Measurements from ENCODE around the gene NFIB.
A peak's percentile ranks its signal among the peaks of the same experiment; 100 is the strongest.

The NFIB gene

DNA sequence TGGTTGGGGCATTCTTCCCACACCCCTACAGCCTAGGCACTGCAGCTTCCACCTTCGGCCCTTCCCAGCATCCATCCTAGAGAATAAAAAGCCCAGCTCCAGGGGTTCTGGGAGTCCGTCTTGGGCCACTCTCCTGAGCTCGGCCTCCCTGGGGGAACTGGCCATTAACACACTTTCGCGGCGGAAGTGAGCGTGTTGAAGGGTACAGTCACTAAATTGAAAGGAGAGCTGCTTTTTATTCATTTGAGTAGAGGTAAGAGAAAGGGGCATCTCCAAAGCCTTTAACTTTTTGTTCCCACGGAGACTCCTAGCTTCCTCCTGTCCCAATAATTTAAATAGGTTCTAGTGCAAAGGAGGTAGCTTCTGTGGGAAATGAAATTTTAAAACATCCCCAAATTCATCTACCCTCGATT lies 31.0 kb upstream of the NFIB start:
- no peak for DNase-seq (ENCODE audit: low spot score)

DNA sequence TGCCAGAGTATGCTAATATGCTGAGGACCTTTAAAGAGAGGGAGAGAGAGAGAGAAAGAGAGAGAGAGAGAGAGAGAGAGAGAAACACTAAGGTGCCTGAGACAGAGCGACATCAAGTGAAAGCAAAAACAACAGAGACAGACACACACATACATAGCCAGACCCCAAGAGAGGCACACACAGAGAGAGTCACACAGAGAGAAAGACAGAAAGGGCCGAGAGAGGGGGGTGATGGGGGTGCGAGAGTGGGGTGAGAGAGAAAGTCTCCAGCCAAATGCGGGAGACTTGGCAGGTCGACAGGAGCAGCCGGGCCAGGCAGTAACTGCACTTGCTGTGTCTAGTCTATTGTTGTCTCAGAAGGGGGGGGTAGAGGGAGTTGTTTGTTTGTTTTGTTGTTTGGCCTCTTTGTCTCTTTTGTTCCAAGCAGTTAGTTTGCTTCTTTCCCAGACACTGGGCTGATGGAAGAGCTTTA lies 30.1 kb upstream of the NFIB start:
- no peak for DNase-seq (ENCODE audit: low spot score)

DNA sequence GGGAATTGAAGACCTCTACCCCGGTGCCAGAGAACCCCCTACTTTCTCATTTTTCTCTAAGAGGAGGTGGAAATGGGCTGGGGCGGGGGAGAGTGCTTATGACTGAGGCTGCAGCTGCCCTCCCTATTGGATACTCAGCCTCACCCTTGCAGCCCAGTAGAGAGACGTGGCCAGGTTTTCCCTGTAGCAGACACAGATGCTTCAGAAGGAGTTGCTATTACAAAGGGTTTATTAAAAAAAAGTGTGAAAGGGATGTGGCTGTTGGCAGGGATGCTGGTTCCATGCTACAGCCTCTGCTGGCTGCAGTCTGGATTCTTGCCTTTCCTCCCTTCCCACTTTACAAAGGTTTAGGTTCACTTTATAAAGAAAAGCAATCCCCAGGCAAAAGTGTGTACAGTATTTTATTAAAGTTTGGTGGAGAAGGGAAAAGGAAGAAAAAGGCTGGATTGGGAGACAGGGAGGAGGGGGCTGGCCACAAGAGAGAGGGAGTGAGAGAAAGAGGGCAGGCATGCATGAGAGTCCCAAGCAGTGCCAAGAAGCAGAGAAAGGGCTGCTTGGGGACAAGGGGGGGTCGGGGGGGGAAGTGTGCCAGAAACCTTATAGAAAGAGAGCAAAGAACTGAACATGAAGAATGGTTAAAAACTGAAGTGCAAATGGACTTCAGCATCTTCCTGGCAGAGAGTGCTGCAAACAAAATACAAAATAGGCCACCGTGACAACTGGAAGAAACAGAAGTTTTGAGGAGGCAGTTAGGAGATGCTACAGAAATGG lies 29.5 kb upstream of the NFIB start:
- DNase-seq (ENCODE audit: low spot score): no peak

DNA sequence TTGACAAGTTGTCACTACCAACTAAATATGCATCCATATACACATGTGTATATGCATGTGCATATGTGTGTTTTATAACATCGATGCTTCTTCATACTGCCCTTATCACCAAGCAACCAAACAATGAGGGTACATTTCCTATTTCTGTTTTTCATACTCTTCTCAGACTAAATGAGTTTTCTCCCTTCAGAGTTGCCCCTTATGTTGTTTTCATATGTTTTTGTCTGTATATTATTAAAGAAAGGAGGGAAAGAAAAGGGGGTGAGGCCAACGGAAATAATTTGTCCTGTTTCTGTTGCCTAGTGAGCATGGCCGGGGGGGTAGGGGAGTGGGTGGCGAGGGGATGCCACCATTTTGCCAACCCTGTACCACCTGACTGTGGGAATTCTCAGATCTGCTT lies 28.8 kb upstream of the NFIB start:
- no peak for DNase-seq (ENCODE audit: low spot score)

DNA sequence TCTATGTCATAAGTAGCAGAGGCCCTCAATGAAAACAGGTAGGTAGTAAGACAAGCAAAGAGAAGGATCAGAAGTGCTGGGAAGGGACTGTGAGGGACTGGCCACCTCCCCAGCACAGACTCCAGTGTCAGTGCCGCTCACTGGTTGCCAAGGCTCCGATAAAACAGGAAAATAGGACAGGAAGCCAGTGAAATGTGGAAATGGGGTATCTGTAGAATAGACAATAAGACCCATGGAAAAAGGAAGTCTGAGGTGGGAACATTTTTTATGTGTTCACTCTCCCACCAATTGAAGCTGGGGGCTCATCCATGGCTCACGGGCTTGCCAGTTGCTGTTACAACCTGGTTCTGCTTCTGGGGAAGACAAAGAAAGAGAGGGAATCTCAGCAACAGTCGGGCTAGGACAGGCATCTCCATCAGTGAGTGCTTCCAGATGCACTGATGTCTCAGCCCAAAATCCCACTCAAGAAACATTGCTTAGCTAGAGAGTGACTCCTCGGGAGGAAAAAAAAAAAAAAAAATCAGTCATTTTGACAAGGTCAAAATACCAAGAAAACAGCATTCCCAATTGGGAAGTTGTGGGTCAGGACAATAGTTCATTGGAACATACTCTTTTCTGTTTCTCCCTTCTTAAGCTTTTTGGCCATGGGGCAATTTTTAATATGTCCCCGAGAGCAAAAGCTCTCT lies 27.6 kb upstream of the NFIB start:
- DNase-seq (ENCODE audit: low spot score): no peak

DNA sequence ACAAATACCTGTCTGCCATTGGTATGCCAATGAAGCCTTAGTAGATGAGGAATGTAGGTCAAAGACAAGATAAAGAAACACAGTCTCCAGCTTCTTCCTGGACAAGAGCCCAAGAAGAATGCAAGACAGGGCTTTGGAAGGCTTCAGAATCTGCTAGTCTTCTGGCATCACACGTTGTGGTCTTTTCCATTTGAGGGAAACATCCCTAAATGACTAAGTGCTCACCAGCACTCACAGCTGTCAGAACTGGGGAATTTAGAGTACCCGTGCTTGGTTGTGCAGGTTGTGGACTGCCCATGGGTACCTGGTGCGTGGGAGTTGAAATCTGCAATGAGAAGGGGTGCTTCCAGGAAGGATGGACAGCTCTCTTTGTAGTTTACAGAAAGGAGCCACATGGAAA lies 27.1 kb upstream of the NFIB start:
- no peak for DNase-seq (ENCODE audit: low spot score)

DNA sequence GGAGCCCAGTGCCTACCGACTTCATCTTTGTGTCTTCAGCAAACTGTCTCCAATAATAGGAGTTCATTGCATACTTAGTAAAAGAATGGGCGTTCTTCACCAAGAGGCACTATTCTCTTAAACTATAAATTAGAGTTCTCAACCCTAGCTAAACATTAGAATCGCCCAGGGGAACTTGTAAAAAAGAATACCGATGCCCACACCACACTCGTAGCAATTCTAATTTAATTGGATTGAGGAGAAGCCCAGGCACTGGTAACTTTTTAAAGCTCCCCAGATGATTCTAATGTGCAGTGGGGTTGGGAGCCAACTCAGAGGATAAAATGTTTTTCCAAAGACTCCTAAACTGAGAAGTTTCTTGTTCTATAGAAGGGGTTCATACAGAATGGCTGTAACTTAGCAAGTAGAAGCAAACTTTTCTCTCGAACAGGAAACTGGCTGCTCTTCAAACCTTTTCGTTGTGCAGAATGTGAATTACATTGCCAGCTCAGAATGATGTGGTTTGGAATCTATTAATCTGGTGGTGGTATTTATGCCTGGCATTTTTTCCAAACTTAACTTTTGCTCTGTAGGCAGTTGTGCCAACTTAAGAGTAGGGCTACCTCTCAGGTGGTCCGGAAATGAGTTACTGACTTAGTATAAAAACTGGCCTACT lies 26.4 kb upstream of the NFIB start:
- no peak for DNase-seq (ENCODE audit: low spot score)

DNA sequence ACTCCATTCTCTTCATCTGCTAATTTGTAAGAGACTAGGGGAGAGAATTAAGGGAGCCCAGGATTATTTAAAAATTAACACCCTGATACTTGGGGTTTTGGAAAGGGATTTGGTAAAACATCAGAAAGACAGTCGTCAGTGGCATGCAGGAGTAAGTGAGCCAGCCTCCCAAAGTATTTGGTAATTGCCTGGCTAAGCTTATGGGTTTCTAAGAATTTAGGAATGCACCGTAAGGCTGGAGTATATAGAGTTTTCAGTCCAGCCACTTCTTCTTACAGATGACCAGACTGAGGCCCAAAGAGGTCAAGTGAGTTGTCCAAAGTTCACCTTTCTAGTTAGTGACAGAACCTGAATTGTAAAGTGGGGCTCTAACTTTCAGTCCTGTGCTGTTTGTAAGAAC lies 25.8 kb upstream of the NFIB start:
- no peak for DNase-seq (ENCODE audit: low spot score)

DNA sequence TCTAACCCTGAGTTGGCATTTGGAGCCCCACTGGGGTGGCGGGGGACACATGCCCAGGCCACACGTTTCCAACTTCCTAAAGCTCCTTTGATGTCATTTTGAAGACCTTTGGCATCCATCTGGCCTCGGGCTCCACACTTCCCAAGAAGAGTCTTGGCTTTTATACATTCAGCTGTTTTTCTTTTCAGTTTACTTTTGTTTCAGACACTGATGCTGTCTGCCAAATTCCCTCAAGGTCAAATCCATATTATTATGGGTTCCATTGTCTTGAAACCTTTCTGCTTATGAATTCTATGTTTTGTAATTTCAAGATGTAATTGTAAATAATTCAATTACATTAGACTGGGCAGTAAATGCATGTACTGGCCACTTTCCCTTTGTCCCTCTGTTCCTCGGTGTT lies 23.7 kb upstream of the NFIB start:
- no peak for DNase-seq (ENCODE audit: low spot score)

DNA sequence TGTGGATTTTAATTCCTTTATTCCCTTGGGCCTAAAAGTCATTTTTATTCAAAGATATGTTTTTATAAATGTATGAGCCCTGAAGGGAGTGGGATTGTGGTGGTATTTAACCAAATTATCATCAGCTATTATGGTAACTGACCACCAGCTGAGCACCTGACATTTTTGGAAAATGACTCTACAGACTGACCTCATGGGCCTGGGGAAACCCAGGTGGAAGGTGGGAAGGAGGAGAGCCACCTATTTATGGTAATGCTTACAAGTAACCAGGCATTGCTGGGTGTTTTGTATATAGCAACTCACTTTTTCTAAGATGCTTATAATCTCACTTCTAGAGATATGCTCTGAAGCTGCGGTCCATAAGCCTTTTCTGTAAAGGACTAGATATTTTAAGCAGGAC lies 22.3 kb upstream of the NFIB start:
- no peak for DNase-seq (ENCODE audit: low spot score)

DNA sequence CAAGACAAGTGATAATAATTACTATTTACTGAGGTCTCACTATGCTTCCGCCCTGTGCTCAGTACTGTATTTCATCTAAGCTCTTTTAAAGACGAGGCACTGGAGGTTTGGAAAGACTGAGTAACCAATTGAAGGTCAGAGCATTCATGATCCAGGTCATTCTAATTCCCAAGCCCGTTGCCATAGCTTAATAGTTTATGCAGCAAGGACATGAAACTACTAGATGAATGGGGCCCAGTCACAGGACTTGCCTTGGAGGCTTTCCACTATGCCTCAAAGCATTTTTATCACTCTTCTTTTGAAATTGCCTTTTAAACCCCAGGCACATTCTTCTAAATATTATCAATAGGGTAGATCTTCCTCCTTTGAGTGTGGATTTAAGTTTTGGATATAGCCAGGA lies 17.2 kb upstream of the NFIB start:
- DNase-seq (ENCODE audit: low spot score): no peak

DNA sequence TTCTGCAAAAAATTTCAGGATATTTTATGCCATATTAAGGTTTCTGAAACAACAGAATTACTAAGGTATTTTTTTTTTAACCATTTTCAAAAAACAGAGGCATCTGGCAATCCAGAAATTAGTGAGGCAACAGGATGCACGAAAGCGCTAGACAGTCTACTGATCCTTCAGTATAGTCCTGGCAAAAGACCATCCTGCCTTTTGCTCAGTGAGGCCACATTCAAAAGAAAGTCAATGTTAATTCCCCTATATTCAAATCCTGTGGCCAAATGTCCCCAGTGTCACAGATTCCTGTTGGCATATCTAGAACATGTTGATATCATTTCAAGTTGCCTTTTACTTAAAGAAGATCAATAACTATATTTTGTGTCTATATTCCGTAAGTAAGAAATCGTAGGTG lies 13.1 kb upstream of the NFIB start:
- no peak for DNase-seq (ENCODE audit: low spot score)

DNA sequence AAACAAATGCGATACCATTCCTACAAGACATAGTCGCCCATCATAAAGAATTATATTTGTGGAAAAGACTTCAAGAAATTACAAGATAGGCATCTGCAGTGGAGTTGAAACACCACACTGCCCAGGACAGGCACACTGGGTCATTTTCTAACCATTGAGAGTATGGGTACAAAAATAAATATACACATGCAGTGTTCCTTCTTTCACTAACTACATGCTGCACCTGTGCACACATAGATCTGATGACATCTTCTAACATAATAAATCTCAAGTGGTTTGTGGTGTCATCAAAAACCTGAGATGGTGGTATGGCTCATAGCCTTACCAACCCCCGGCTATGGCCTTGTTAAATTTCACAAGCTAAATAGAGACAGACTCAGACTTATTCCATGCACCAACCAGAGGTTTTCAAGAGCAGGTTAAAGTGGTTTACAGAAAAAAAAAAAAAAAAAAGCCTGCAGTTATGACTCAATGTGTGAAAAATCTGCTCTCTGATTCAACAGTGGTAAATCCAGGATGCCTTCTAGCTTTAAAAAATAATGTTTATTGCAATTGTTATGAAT lies 12.4 kb upstream of the NFIB start:
- peak; percentile 45 for DNase-seq (ENCODE audit: low spot score)

DNA sequence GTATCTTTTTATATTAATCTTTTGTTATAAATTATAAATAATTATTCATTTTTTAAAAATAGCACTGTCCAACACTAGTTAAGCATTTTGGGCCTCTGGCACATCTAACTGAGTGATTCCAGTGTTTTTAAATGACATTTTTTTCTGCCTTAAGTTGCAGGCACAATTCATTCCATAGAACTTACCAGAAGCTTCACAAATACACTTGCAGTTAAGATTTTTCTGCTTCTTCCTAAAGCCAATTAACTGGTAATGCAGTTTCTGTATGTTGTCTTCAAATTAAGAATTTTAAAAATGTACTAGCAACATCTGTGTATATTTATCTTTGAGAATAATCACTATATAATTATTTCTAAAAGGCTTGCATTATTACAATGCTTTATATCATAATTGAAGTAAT lies 11.2 kb upstream of the NFIB start:
- DNase-seq (ENCODE audit: low spot score): no peak

DNA sequence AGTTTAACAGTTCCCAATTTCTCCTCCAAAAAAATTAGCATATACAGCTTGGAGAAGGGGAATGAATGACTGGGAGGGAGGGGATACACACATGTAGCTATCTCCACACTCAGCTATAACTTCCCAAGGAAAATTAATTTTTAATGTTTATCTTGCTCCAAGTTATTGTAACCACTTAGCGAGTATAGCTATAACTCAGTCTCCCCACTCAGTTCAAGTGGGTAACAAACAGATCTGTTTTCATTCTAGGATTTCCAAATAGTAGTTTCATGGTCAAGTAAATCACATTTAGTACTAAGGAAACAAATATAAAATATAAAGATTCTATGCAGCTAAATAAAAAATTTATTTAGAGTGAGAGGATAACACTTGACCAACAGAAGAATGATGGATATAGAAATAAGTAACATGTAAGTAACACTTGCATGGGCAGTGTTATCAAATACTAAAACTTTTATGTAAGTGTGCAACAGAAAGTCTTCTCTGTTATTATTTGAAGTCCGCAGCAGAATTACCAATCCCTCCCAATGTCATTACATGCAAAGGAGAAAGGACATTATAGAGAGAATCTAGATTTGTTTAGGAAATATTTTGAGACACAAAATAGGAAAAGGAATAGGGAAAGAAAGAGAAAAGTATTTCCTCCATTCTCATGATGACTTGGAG lies 10.2 kb upstream of the NFIB start:
- no peak for DNase-seq (ENCODE audit: low spot score)

DNA sequence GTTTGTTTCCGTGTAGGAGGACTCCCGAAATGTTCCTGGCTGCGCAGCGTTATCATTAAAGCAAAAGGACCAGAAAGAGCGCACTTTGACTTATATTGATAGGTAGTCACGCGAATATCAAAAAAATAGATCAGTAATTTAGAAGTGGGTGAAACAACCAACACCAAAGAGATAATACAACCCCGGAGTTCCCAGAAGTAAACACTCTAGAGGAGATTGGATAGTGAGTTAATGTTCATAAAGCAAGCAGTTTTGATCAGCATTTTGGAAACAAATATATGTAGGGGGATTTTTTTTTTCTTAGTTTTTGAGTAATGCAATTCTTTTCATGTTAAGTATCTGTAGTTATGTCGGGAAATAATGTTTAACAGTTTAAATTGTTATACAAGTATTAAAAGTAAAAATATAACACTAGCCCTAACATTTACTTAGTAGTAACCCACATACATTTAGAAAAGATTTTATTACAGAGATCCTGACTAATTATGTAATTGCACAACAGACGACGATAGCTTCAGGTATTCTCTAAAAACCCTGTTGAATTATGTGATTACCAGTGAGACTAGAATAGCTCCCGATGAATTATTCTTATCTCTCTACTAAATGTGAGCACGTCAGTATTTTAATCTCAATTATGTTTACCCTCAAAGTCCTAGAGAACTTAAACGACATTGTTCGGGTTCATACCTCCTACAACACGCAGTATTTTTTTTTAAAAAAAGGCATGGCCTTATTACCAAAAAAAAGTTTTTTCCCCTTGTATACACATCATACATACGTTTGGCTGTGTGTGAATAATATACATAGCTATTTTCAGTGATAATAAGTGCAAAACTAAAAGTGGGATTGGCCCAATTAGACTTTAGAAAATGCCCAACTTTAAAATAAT lies 9.4 kb upstream of the NFIB start:
- no peak for DNase-seq (ENCODE audit: low spot score)

DNA sequence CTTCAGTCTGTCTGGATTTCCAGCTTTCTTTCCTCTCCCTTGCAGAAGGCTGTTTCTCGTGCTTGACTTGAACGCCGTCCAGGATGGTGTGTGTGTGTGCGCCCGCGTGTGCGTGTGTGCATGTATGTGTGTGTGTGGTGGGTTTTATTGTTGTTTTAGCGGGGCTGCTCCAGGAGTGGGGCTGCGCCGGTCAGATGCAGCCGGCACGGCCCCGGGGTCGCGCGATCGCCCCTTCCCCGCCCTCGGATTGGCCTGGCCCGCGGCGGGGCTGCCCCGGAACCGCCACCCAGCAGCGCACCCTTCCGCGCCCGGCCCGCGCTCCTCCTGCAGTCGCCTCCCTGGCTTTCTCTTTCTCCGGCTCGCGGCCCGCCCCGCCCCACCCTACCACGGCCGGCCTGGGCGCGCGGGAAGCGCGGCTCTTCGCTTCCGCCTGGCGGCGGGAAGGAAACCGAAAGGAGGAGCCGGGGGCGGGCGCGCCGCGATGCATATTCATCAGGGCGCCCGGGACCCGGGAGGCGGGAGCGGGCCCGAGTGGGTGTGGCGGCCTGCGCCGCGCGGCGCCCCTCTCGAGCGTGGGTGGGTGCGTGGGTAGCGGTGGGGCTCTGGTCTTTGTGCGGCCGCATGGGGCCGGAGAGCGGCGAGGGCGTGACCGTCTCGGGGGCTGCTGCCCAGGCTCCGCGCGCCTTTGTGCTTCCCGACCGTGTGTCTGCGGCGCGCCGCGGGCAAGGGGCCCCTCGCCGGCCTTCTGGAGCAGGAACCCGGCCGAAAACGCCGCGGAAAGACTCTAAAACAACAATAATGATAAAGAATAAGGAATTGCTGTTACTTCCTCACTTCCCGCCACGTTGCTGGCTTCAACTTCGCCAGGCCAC lies 8.5 kb upstream of the NFIB start:
- DNase-seq (ENCODE audit: low spot score): peak; percentile 92

DNA sequence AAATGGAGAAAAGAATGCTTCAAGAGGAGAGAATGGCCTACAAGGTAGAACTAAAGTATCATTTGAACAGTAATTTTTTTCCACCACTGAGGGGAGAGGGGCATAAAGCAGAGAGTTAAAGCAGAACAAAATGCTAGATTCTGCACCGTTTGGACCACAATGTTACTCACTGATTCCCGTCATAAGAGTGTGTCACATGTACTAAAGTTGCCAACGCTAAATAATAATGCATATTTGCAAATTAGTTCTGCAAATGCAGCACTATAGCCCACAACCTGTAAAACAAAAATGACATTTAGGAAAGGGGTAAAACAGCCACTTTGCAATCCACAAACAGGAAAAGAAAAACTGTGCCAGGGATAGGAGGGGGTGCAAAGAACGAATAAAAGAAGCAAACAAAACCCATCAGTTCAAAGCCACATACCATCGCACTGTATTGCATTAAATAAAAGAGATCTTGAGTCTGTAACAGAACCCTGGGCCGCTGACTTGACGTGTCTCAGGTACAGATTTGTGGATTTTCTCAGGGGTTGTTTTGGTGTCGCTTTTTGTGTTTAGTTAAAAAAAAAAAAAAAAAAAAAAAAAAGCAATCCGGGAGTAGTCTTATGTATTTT lies 7.7 kb upstream of the NFIB start:
- peak; percentile 40 for DNase-seq (ENCODE audit: low spot score)

DNA sequence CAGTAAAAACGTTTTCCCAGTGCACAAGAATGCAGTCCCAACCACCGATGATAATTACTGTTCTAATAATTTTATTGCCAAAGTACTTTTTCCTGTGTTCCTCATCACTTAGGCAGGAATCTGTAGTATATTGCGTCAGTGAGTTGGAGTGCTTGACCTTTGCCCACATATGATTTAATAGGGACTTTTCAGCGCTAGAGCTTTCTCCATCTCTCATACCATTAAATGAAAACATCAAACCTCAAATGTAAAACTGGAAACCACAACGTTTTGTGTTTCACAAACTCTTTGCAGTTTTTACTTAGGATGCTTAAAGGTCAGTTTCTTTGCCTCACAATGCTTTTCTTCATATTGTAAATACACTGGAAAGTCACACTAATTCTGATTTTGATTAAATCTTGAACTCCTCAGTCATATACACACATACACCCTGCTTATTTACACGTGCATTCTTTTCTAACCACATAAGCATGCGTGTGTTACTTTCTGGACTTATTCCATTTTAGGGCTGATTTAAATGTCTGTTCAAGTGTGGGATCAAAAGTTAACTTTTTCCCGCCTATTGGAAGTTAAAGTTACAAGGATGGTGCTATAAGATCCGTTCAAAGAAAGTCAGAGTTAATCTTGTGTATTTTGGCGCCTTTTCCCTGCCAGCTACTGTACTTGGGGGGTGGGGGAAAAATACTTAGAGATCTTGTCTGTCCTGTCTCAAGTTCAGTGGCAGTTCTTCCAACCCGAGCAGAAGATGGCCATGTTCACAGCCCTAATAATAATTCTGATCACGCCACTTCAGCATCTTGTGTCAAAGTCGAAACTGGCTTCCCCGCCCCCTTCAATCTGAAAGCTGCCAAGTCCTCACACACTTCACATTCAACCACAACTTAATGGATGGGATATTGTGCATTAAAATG lies 6.6 kb upstream of the NFIB start:
- peak; percentile 21 for DNase-seq (ENCODE audit: low spot score)

All from NAMALWA (cell line).